GM19099 (cell line): Measurements from ENCODE around the gene CEPT1.

Experiments
- POLR2A ChIP-seq: IDR thresholded peaks from 3 replicates; pipeline ENCODE4 v1.6.1; 2011; ENCODE audit warnings: low read depth; ENCODE audit not compliant: insufficient read length; ENCODE audit errors: extremely low read depth

CEPT1 gene

DNA sequence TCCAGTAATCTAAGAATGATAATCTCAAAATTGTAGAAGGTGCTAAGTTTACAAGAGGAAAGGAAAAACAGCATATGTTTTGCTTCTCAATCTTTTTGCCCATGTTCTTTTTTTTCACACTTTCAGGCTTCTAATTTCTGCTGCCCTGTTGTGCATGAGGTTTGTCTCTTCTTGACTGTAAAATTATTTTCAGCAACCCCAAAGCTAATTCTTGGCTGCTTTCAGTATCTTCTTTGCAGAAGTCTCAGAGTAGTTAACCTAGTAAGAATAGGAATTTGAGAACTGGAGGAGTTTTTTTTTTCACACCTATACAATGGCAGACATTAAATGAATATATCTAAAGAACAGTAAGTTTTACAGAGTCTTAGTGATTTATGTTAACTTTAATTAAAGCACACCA is 34.0 kb downstream of the CEPT1 start:
- no peak for TF ChIP-seq POLR2A

DNA sequence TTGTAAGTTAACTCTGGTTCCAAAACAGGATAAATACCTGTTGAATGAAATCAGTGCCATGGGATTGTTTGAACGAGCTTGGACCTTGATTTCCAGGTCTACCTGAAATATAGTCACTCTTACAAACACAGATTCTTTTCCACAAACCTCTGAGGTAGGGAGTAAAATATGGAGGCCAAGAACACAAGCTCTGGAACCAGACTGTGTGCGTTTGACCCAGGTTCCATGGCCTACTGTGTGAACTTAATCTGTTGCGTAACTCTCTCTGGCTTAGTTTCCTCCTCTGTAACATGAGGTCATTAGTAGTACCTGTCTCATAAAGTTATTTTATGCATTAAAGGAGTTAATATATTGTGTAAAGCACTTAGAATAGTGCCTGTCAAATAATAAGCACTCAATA is 35.3 kb downstream of the CEPT1 start:
- TF ChIP-seq POLR2A = no peak

- TF ChIP-seq POLR2A = no peak
Observed at GRCh38 chr1:111176678-111177077, 36.7 kb downstream of the CEPT1 start.

- TF ChIP-seq POLR2A = no peak
Observed at GRCh38 chr1:111179968-111180533, 40.0 kb downstream of the CEPT1 start.

DNA sequence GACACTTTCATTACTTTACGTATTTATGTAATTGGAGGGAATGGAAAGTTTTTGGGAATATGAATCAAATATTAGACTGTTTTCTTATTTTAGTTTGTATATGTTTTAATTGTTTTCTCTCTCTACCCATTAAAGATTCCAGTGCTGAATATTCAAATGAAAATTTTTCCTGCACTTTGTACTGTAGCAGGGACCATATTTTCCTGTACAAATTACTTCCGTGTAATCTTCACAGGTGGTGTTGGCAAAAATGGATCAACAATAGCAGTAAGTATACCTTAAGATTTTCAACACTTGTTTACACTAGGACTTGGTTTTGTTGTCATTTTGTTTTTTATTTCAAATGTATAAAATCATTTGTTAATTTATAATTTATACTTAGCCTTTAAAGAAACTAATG is 42.0 kb downstream of the CEPT1 start:
- TF ChIP-seq POLR2A = no peak

DNA sequence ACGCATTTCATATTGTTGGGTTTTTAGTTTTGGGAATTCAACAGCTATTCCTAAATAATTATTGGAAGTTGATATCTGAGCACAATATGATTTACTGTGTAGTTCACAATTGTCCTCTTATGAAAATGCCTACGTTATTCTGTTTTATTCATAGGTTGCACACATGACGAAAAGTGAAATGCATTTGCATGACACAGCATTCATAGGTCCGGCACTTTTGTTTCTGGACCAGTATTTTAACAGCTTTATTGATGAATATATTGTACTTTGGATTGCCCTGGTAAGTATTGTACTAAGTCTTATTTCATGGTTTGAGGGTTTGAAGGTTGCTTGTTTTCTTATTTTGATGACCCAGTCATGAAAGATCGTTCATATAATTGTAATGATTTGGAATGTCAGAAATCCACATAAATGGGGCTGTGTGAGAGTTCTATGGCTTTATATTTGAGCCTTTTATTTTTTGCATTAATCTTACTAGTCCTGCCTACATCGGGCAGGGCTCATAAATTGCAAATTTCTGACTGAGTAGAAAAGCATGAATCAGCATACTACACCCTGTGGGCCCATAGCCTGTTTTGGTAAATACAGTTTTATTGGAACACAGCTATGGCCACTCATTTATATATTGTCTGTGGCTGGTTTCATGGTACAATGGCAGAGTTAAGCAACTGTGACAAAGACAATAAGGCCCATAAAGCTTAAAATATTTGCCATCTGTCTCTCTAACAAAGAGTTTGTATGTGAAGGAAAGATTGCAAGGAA is 43.5 kb downstream of the CEPT1 start:
- TF ChIP-seq POLR2A = no peak

GRCh38 chr1:111184663-111185062 is 44.6 kb downstream of the CEPT1 start:
- no peak for TF ChIP-seq POLR2A

- peak; percentile 22 for TF ChIP-seq POLR2A
Observed at GRCh38 chr1:111190931-111191451, 51.0 kb downstream of the CEPT1 start.

DNA sequence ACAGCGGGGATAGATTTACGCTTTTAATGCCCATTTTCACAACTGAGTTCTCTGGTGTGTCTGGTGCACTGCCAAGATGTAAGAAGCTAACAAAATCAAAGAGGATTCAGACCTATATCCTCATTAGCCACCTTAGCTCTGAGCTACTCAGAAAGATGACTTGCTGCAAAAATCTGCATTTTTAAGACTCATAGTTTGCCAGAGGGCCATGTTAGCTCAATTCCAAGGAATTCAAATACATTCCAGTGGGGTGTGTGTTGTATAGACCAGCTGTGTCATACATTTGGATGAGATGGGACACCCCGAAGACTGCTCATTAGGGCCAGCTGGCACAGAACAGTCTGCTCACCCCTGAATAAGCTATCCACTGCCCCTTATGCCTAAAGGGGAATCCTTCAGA is 51.5 kb downstream of the CEPT1 start:
- TF ChIP-seq POLR2A = no peak

DNA sequence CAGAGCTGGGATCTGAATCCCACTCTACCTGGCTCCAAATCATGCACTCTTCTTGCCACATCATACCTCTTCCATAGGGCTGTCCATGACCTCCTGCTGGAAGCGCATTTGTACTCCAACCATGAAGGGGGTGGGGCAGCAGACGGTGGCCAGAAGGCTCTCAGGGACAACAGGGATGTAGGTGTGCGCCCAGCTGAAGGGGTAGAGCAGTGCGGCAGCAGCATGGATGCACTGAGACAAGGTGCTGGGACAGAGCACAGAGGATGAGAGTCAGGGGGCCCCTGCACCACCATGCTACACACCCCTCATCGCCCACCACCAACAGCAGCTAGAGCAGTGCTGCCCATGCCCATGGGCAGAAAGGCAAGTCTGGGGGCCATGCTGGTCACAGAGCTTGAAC is 52.1 kb downstream of the CEPT1 start:
- no peak for TF ChIP-seq POLR2A

DNA sequence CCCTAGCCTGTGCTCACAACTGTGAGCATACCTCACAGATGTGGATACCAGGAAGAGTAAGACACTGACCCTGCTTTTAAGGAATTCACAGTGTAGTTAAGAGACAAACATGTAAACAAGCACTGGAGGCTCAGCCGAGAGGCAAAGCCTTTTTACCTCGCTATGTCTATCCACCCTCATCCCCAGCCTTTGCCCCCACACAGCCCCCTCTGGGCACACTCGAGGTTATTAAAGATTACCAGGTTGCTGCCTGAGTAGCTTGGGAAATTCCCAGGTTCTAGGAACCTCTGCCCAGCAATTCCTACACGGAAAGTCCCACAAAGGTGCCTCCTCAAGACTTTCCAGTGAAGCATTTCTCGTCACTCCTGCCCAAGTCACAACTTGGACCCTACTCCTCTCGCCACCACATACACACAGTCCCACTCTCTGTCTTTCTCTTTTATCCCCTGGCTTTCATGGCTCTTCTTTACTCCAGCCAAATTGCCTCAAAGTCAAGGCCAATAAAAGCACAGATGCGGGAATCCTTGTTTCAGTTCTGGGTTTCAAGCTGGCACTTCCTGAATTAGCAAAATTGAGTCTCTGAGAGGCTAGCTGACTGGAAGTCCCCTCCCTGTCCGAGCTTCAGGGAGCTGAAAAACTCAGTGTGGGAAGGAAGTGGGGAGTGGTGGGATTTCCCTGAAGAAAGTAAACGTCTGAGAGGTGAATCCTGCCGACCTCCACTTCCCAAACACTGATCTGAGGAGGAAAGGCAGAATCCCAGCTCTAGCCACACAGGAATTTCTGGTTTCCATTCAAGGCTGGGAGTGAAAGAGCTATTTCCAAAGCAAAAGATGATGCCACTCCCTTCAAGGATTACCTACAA is 52.9 kb downstream of the CEPT1 start:
- no peak for TF ChIP-seq POLR2A

DNA sequence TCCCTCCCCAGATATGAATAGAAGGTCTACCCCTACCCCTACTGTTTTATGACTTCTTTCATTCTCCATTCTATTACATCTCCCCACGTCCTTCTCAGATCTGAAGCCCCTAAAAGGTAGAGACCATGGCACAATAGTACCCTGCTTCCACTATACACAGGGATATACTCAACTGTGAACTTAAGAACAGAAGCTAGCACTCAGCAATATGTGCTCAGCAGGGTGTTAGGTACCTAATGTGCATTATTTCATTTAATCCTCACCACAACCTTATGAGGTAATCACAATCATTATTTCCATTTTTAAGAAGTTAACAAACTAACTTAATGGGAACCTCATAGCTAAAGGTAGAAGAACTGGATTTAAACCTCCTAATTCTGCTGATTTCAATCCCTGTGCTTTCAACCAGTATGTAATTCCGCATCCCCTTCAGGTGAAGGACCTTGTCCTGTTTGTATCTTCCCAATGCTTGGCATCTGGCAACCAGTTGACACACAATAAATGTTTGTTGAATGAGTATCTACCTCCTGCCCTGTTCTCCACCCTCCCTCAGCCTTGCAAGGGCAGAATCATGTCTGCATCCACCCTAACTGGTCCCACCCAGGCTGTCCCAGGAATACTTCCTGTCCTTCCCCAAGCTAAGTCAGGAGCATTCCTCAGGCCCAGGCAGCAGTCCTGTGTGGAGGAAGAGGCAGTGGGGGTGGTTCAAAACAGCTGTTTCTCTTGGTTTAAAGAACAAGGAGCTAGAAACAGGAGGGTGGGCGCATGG is 53.9 kb downstream of the CEPT1 start:
- TF ChIP-seq POLR2A = no peak

DNA sequence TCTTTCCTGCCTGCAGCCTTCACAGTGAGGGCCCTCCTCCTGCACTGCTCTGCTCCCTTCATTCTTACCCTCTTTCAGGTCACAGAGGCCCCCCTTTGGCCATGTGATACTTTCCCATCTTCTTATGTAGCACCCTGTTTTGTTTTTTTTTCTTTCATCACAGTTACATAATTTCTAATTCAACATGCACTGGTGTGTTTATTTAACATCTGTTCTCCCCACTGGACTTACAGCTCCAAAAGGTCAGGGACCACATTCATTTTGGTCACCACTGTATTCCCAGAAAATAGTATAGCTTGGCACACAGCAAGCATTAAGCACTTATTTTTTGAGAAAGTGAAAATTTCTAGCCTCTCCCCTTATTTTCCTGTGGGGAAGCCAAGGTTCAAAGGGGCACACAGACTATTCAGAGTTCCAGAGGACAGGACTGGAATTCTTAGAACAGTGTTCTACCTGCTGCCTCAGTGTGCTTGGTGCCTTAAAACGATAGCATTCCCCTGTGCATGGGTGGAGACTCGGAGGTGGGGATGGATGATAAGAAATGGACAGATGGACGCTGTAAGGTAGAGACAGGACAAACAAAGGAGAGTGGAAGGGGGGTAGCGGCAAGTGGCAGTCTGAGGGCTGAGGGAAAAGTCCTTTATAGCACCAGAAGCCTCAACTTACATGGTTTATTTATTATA is 55.1 kb downstream of the CEPT1 start:
- peak; percentile 1 for TF ChIP-seq POLR2A

DNA sequence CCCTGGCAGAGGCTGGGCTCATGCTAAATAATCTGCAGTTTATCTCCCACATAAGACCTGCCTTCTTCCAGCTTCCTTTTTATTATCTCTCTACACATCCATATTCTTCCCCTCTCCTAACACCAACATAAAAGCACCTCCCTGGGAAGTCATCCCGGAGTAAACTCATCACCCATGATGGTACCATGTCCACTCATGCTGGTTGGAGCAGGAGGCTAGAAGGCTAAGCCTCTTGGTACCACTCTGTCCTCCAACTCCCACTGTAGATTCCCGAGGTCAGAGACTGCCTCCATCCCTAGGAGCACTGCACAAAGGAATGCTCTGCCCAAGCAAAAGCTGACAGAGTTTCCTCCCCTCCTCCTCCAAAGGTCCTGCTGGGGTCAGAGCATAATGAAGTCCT is 56.2 kb downstream of the CEPT1 start:
- no peak for TF ChIP-seq POLR2A
